Body of pancreas (tissue), 4 donors: Measurements from ENCODE around the gene ATP10D.

ENCODE experiments used
- CTCF ChIP-seq, 7 experiments: fragments of 450-650 bp in 4 of 7; fragments of 200-600 bp in 3 of 7; sonication (generic) in 3 of 7; IDR thresholded peaks; one replicate each; pipeline ENCODE4 v1.5.1; 2016 to 2019; ENCODE audit warnings: antibody characterized with exemption in 7 of 7
- POLR2A ChIP-seq, 3 donors: fragments of 450-650 bp; IDR thresholded peaks; one replicate each; pipeline ENCODE4 v1.6.1; 2016; ENCODE audit warnings: antibody characterized with exemption in 3 of 3, mild to moderate bottlenecking in 2 of 3

GRCh38 chr4:47474799-47475198 lies 10.3 kb upstream of the ATP10D start:
- no peak for TF ChIP-seq CTCF (IDR thresholded peaks at IDR 0.05)
- TF ChIP-seq POLR2A (IDR thresholded peaks at IDR 0.05), result no peak
